Measurements from ENCODE around the gene CCDC102B. TPM values are rescaled to one million over a fixed set of nuclear protein-coding genes. Genes with fewer than 3 reads are reported as not detected.
A peak's percentile ranks its signal among the peaks of the same experiment; 100 is the strongest.
"Not testable (repeated sequence)": the region's sequence is repeated elsewhere in the genome, so short reads cannot be mapped to it uniquely, and the experiment has no call there.

Gene CCDC102B
- total and polyA plus RNA-seq, 2 experiments from 2014 or later = 8.9 to 13.0 TPM

GRCh38 chr18:68873003-68873402, 75.1 kb downstream of the CCDC102B start:
- Histone ChIP-seq H3K4me1 (ENCODE audit: low read depth) (no peaks in the 10 kb centered on the region), H3K9me3 (ENCODE audit: low read depth) (no peaks in the 10 kb centered on the region), H3K27me3 (no peaks in the 10 kb centered on the region), H3K36me3 (no peaks in the 10 kb centered on the region), H3K27ac (no peak overlapping the region), H3K4me3 (no peak overlapping the region)
- no peak for TF ChIP-seq CTCF (IDR thresholded peaks at IDR 0.05; ENCODE audit: low read depth, low read length)
- no peak for DNase-seq (ENCODE audit: low read depth in 1 of 2, low spot score in 1 of 2)

- Histone ChIP-seq H3K36me3 (no peaks in the 10 kb centered on the region), H3K27ac (no peak overlapping the region), H3K9me3 (ENCODE audit: low read depth) (no peaks in the 10 kb centered on the region), H3K4me3 (no peak overlapping the region), H3K27me3 (no peaks in the 10 kb centered on the region), H3K4me1 (ENCODE audit: low read depth) (no peaks in the 10 kb centered on the region)
- DNase-seq (ENCODE audit: low read depth in 1 of 2, low spot score in 1 of 2) = peak in 1 of 2 donors; percentile 27
- TF ChIP-seq CTCF (IDR thresholded peaks at IDR 0.05; ENCODE audit: low read depth, low read length) = no peak
These were observed 76.5 kb downstream of the CCDC102B start for GRCh38 chr18:68874361-68874760.

- not testable (repeated sequence) for DNase-seq (ENCODE audit: low read depth in 1 of 2, low spot score in 1 of 2); H3K4me1 ChIP-seq (ENCODE audit: low read depth); H3K27ac ChIP-seq; H3K36me3 ChIP-seq; H3K27me3 ChIP-seq; H3K9me3 ChIP-seq (ENCODE audit: low read depth); H3K4me3 ChIP-seq
These were observed 82.1 kb downstream of the CCDC102B start for GRCh38 chr18:68879947-68880346.

GRCh38 chr18:68887410-68887809, 89.5 kb downstream of the CCDC102B start:
- H3K36me3 ChIP-seq = no peaks in the 10 kb centered on the region
- H3K27ac ChIP-seq = no peak overlapping the region
- DNase-seq (ENCODE audit: low read depth in 1 of 2, low spot score in 1 of 2) = no peak
- H3K4me3 ChIP-seq = no peak overlapping the region
- H3K4me1 ChIP-seq (ENCODE audit: low read depth) = no peaks in the 10 kb centered on the region
- TF ChIP-seq CTCF (IDR thresholded peaks at IDR 0.05; ENCODE audit: low read depth, low read length) = no peak
- no peaks in the 10 kb centered on the region for H3K27me3 ChIP-seq
- no peaks in the 10 kb centered on the region for H3K9me3 ChIP-seq (ENCODE audit: low read depth)

GRCh38 chr18:68893354-68893753, 95.5 kb downstream of the CCDC102B start:
- DNase-seq (ENCODE audit: low read depth in 1 of 2, low spot score in 1 of 2) = peak in 1 of 2 donors; percentile 3
- Histone ChIP-seq H3K4me3 (no peak overlapping the region), H3K27ac (no peak overlapping the region), H3K9me3 (ENCODE audit: low read depth) (no peaks in the 10 kb centered on the region), H3K27me3 (no peaks in the 10 kb centered on the region), H3K4me1 (ENCODE audit: low read depth) (peaks cover 15% of the 10 kb centered on the region), H3K36me3 (no peaks in the 10 kb centered on the region)
- TF ChIP-seq CTCF (IDR thresholded peaks at IDR 0.05; ENCODE audit: low read depth, low read length) = no peak

GRCh38 chr18:68897286-68897685, 99.4 kb downstream of the CCDC102B start:
- no peak for TF ChIP-seq CTCF (IDR thresholded peaks at IDR 0.05; ENCODE audit: low read depth, low read length)
- no peaks in the 10 kb centered on the region for H3K27me3 ChIP-seq
- peak in 1 of 2 donors; percentile 2 for DNase-seq (ENCODE audit: low read depth in 1 of 2, low spot score in 1 of 2)
- H3K4me3 ChIP-seq = no peak overlapping the region
- peaks cover 15% of the 10 kb centered on the region for H3K4me1 ChIP-seq (ENCODE audit: low read depth)
- H3K27ac ChIP-seq = no peak overlapping the region
- H3K9me3 ChIP-seq (ENCODE audit: low read depth) = no peaks in the 10 kb centered on the region
- H3K36me3 ChIP-seq = no peaks in the 10 kb centered on the region

Measured in cardiac muscle cell (in vitro differentiated cells and primary cell).